ENCODE results near the gene DNAJC21.
"Not testable (repeated sequence)": the region's sequence is repeated elsewhere in the genome, so short reads cannot be mapped to it uniquely, and the experiment has no call there.

DNAJC21 gene

GRCh38 chr5:34944460-34945047 is 15.2 kb downstream of the DNAJC21 start:
- H3K9ac ChIP-seq (ENCODE audit: low read depth, low read length), result no peak overlapping the region

GRCh38 chr5:34957321-34957720 is 28.0 kb downstream of the DNAJC21 start:
- Histone ChIP-seq H3K4me1 (ENCODE audit: insufficient read depth, low read length) (no peaks in the 10 kb centered on the region), H3K9me3 (ENCODE audit: insufficient read depth, low read depth, low read length) (no peaks in the 10 kb centered on the region), H3K9ac (ENCODE audit: low read depth, low read length) (no peak overlapping the region), H3K27me3 (ENCODE audit: insufficient read depth, low read length) (no peaks in the 10 kb centered on the region), H3K36me3 (ENCODE audit: insufficient read depth, low read depth, low read length) (peaks cover 32% of the 10 kb centered on the region), H3K27ac (ENCODE audit: low read length) (no peak overlapping the region), H3K4me3 (ENCODE audit: low read length) (no peak overlapping the region)

More at GRCh38 chr5:34944460-34945047, 15.2 kb downstream of the DNAJC21 start:
- Histone ChIP-seq H3K27me3 (ENCODE audit: insufficient read depth, low read length) (no peaks in the 10 kb centered on the region), H3K27ac (ENCODE audit: low read length) (no peak overlapping the region), H3K4me1 (ENCODE audit: insufficient read depth, low read length) (no peaks in the 10 kb centered on the region), H3K4me3 (ENCODE audit: low read length) (no peak overlapping the region), H3K36me3 (ENCODE audit: insufficient read depth, low read depth, low read length) (peaks cover 85% of the 10 kb centered on the region), H3K9me3 (ENCODE audit: insufficient read depth, low read depth, low read length) (no peaks in the 10 kb centered on the region)

- Histone ChIP-seq H3K27ac (ENCODE audit: low read length) (no peak overlapping the region), H3K36me3 (ENCODE audit: insufficient read depth, low read depth, low read length) (peaks cover 24% of the 10 kb centered on the region), H3K4me3 (ENCODE audit: low read length) (no peak overlapping the region), H3K9ac (ENCODE audit: low read depth, low read length) (no peak overlapping the region), H3K9me3 (ENCODE audit: insufficient read depth, low read depth, low read length) (no peaks in the 10 kb centered on the region), H3K4me1 (ENCODE audit: insufficient read depth, low read length) (no peaks in the 10 kb centered on the region), H3K27me3 (ENCODE audit: insufficient read depth, low read length) (no peaks in the 10 kb centered on the region)
These were observed 28.7 kb downstream of the DNAJC21 start for GRCh38 chr5:34957857-34958690.

GRCh38 chr5:34959323-34959722 is 30.0 kb downstream of the DNAJC21 start:
- Histone ChIP-seq H3K9me3 (ENCODE audit: insufficient read depth, low read depth, low read length) (no peaks in the 10 kb centered on the region), H3K27ac (ENCODE audit: low read length) (no peak overlapping the region), H3K36me3 (ENCODE audit: insufficient read depth, low read depth, low read length) (peaks cover 12% of the 10 kb centered on the region), H3K4me3 (ENCODE audit: low read length) (no peak overlapping the region), H3K9ac (ENCODE audit: low read depth, low read length) (no peak overlapping the region), H3K4me1 (ENCODE audit: insufficient read depth, low read length) (no peaks in the 10 kb centered on the region), H3K27me3 (ENCODE audit: insufficient read depth, low read length) (no peaks in the 10 kb centered on the region)

GRCh38 chr5:34967540-34967939 is 38.2 kb downstream of the DNAJC21 start:
- no peak overlapping the region for H3K27ac ChIP-seq (ENCODE audit: low read length)
- no peaks in the 10 kb centered on the region for H3K27me3 ChIP-seq (ENCODE audit: insufficient read depth, low read length)
- H3K9ac ChIP-seq (ENCODE audit: low read depth, low read length), result no peak overlapping the region
- no peaks in the 10 kb centered on the region for H3K4me1 ChIP-seq (ENCODE audit: insufficient read depth, low read length)
- H3K36me3 ChIP-seq (ENCODE audit: insufficient read depth, low read depth, low read length), result no peaks in the 10 kb centered on the region
- H3K9me3 ChIP-seq (ENCODE audit: insufficient read depth, low read depth, low read length), result no peaks in the 10 kb centered on the region
- no peak overlapping the region for H3K4me3 ChIP-seq (ENCODE audit: low read length)

- H3K9ac ChIP-seq (ENCODE audit: low read depth, low read length), result no peak overlapping the region
- no peak overlapping the region for H3K4me3 ChIP-seq (ENCODE audit: low read length)
These were observed 38.9 kb downstream of the DNAJC21 start for GRCh38 chr5:34968258-34968657.

GRCh38 chr5:34970552-34970951 is 41.2 kb downstream of the DNAJC21 start:
- no peaks in the 10 kb centered on the region for H3K9me3 ChIP-seq (ENCODE audit: insufficient read depth, low read depth, low read length)
- no peak overlapping the region for H3K9ac ChIP-seq (ENCODE audit: low read depth, low read length)
- no peaks in the 10 kb centered on the region for H3K36me3 ChIP-seq (ENCODE audit: insufficient read depth, low read depth, low read length)
- H3K4me1 ChIP-seq (ENCODE audit: insufficient read depth, low read length), result no peaks in the 10 kb centered on the region
- H3K27me3 ChIP-seq (ENCODE audit: insufficient read depth, low read length), result no peaks in the 10 kb centered on the region
- H3K4me3 ChIP-seq (ENCODE audit: low read length), result no peak overlapping the region
- H3K27ac ChIP-seq (ENCODE audit: low read length), result no peak overlapping the region

More at GRCh38 chr5:34968258-34968657, 38.9 kb downstream of the DNAJC21 start:
- no peaks in the 10 kb centered on the region for H3K4me1 ChIP-seq (ENCODE audit: insufficient read depth, low read length)
- no peaks in the 10 kb centered on the region for H3K27me3 ChIP-seq (ENCODE audit: insufficient read depth, low read length)
- H3K27ac ChIP-seq (ENCODE audit: low read length), result no peak overlapping the region
- H3K36me3 ChIP-seq (ENCODE audit: insufficient read depth, low read depth, low read length), result no peaks in the 10 kb centered on the region
- H3K9me3 ChIP-seq (ENCODE audit: insufficient read depth, low read depth, low read length), result no peaks in the 10 kb centered on the region

- H3K4me1 ChIP-seq (ENCODE audit: insufficient read depth, low read length); H3K9me3 ChIP-seq (ENCODE audit: insufficient read depth, low read depth, low read length); H3K9ac ChIP-seq (ENCODE audit: low read depth, low read length); H3K27ac ChIP-seq (ENCODE audit: low read length); H3K36me3 ChIP-seq (ENCODE audit: insufficient read depth, low read depth, low read length); H3K4me3 ChIP-seq (ENCODE audit: low read length); H3K27me3 ChIP-seq (ENCODE audit: insufficient read depth, low read length): not testable (repeated sequence)
These were observed 42.3 kb downstream of the DNAJC21 start for GRCh38 chr5:34971655-34972054.

- Histone ChIP-seq H3K4me3 (ENCODE audit: low read length) (no peak overlapping the region), H3K9me3 (ENCODE audit: insufficient read depth, low read depth, low read length) (no peaks in the 10 kb centered on the region), H3K9ac (ENCODE audit: low read depth, low read length) (no peak overlapping the region), H3K27me3 (ENCODE audit: insufficient read depth, low read length) (no peaks in the 10 kb centered on the region), H3K4me1 (ENCODE audit: insufficient read depth, low read length) (no peaks in the 10 kb centered on the region), H3K36me3 (ENCODE audit: insufficient read depth, low read depth, low read length) (no peaks in the 10 kb centered on the region), H3K27ac (ENCODE audit: low read length) (no peak overlapping the region)
These were observed 47.0 kb downstream of the DNAJC21 start for GRCh38 chr5:34976347-34976746.

- no peak overlapping the region for H3K27ac ChIP-seq (ENCODE audit: low read length)
- no peaks in the 10 kb centered on the region for H3K4me1 ChIP-seq (ENCODE audit: insufficient read depth, low read length)
- no peak overlapping the region for H3K9ac ChIP-seq (ENCODE audit: low read depth, low read length)
- H3K9me3 ChIP-seq (ENCODE audit: insufficient read depth, low read depth, low read length), result no peaks in the 10 kb centered on the region
- H3K4me3 ChIP-seq (ENCODE audit: low read length), result no peak overlapping the region
- no peaks in the 10 kb centered on the region for H3K27me3 ChIP-seq (ENCODE audit: insufficient read depth, low read length)
- no peaks in the 10 kb centered on the region for H3K36me3 ChIP-seq (ENCODE audit: insufficient read depth, low read depth, low read length)
These were observed 48.7 kb downstream of the DNAJC21 start for GRCh38 chr5:34977934-34978613.

- no peaks in the 10 kb centered on the region; the same call in 1 of the 2 replicates for H3K9me3 ChIP-seq (ENCODE audit: insufficient read depth, low read depth, low read length)
- no peaks in the 10 kb centered on the region for H3K27me3 ChIP-seq (ENCODE audit: insufficient read depth, low read length)
- H3K27ac ChIP-seq (ENCODE audit: low read length), result no peak overlapping the region
- no peaks in the 10 kb centered on the region for H3K36me3 ChIP-seq (ENCODE audit: insufficient read depth, low read depth, low read length)
- no peaks in the 10 kb centered on the region for H3K4me1 ChIP-seq (ENCODE audit: insufficient read depth, low read length)
- H3K9ac ChIP-seq (ENCODE audit: low read depth, low read length), result no peak overlapping the region
- H3K4me3 ChIP-seq (ENCODE audit: low read length), result no peak overlapping the region
These were observed 49.3 kb downstream of the DNAJC21 start for GRCh38 chr5:34978681-34979080.

- no peak overlapping the region for H3K27ac ChIP-seq (ENCODE audit: low read length)
- H3K9me3 ChIP-seq (ENCODE audit: insufficient read depth, low read depth, low read length), result peaks cover 19% of the 10 kb centered on the region
- no peaks in the 10 kb centered on the region for H3K4me1 ChIP-seq (ENCODE audit: insufficient read depth, low read length)
- no peak overlapping the region for H3K4me3 ChIP-seq (ENCODE audit: low read length)
- no peaks in the 10 kb centered on the region for H3K36me3 ChIP-seq (ENCODE audit: insufficient read depth, low read depth, low read length)
- H3K9ac ChIP-seq (ENCODE audit: low read depth, low read length), result no peak overlapping the region
- H3K27me3 ChIP-seq (ENCODE audit: insufficient read depth, low read length), result no peaks in the 10 kb centered on the region
These were observed 53.5 kb downstream of the DNAJC21 start for GRCh38 chr5:34982823-34983222.

Data from iPS-20b (cell line).